GM12878 (cell line): Measurements from ENCODE around the gene PCED1B.

Source experiments
- CHD2 ChIP-seq: IDR thresholded peaks from 2 replicates; pipeline ENCODE4 v1.6.1; 2011; ENCODE audit warnings: low read depth, low read length, improper control_type of control experiment, borderline replicate concordance
- CTCF ChIP-seq, 3 experiments: IDR thresholded peaks in 2 of 3; conservative IDR thresholded peaks in 1 of 3; 2 replicates each; pipeline ENCODE4 v1.5.1; 2011; ENCODE audit warnings: low read depth in 3 of 3, low read length in 3 of 3, mild to moderate bottlenecking in 3 of 3, control low read depth in 2 of 3, moderate library complexity in 2 of 3, inconsistent platforms in 1 of 3, mixed read lengths in 1 of 3; ENCODE audit not compliant: control insufficient read depth in 2 of 3, insufficient read depth in 1 of 3; ENCODE audit errors: extremely low read depth in 1 of 3
- EZH2 ChIP-seq: IDR thresholded peaks from 2 replicates; pipeline ENCODE4 v1.6.1; 2012; ENCODE audit warnings: low read depth, mild to moderate bottlenecking, control low read depth, inconsistent platforms, low read length, borderline replicate concordance; ENCODE audit not compliant: control insufficient read depth
- JUNB ChIP-seq: IDR thresholded peaks from 2 replicates; pipeline ENCODE4 v1.6.1; 2016; ENCODE audit warnings: antibody characterized with exemption, mild to moderate bottlenecking
- LARP7 ChIP-seq: fragments of 450-650 bp; IDR thresholded peaks from 2 replicates; pipeline ENCODE4 v1.6.1; 2017; ENCODE audit warnings: mild to moderate bottlenecking
- POLR2A ChIP-seq: IDR thresholded peaks from 2 replicates; pipeline ENCODE4 v1.6.1; 2011; ENCODE audit warnings: low read depth, mild to moderate bottlenecking, low read length
- SMARCA5 ChIP-seq: fragments of 450-650 bp; IDR thresholded peaks from 2 replicates; pipeline ENCODE4 v1.6.1; 2017; ENCODE audit warnings: mild to moderate bottlenecking
- TARDBP ChIP-seq: IDR thresholded peaks from 2 replicates; pipeline ENCODE4 v1.6.1; 2016; ENCODE audit warnings: borderline replicate concordance
- TF ChIP-seq, protein P1 (sequence below): IDR thresholded peaks from 2 replicates; pipeline ENCODE4 v1.6.1; 2012; ENCODE audit warnings: low read length, inconsistent platforms
- TF ChIP-seq, protein P2 (sequence below): fragments of 450-650 bp; conservative IDR thresholded peaks from 2 replicates; pipeline ENCODE4 v1.6.1; 2017; ENCODE audit warnings: mild to moderate bottlenecking, moderate library complexity

GRCh38 chr12:47236109-47236714, 156.8 kb downstream of the PCED1B start:
- TF ChIP-seq, protein P1, sequence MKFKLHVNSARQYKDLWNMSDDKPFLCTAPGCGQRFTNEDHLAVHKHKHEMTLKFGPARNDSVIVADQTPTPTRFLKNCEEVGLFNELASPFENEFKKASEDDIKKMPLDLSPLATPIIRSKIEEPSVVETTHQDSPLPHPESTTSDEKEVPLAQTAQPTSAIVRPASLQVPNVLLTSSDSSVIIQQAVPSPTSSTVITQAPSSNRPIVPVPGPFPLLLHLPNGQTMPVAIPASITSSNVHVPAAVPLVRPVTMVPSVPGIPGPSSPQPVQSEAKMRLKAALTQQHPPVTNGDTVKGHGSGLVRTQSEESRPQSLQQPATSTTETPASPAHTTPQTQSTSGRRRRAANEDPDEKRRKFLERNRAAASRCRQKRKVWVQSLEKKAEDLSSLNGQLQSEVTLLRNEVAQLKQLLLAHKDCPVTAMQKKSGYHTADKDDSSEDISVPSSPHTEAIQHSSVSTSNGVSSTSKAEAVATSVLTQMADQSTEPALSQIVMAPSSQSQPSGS: no peak
- TF ChIP-seq EZH2 (no peak), CTCF (IDR thresholded peaks at IDR 0.05 in 2 of 3, conservative IDR thresholded peaks at IDR 0.05 in 1 of 3; ENCODE audit: control insufficient read depth in 2 of 3, extremely low read depth in 1 of 3, insufficient read depth in 1 of 3, low read depth in 3 of 3, low read length in 3 of 3) (no peak), SMARCA5 (no peak), JUNB (no peak), POLR2A (no peak), TARDBP (no peak), LARP7 (no peak), CHD2 (no peak)
- TF ChIP-seq, protein P2, sequence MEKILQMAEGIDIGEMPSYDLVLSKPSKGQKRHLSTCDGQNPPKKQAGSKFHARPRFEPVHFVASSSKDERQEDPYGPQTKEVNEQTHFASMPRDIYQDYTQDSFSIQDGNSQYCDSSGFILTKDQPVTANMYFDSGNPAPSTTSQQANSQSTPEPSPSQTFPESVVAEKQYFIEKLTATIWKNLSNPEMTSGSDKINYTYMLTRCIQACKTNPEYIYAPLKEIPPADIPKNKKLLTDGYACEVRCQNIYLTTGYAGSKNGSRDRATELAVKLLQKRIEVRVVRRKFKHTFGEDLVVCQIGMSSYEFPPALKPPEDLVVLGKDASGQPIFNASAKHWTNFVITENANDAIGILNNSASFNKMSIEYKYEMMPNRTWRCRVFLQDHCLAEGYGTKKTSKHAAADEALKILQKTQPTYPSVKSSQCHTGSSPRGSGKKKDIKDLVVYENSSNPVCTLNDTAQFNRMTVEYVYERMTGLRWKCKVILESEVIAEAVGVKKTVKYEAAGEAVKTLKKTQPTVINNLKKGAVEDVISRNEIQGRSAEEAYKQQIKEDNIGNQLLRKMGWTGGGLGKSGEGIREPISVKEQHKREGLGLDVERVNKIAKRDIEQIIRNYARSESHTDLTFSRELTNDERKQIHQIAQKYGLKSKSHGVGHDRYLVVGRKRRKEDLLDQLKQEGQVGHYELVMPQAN: no peak
